Measurements from ENCODE around the gene SHMT2. TPM values are rescaled to one million over a fixed set of nuclear protein-coding genes. Genes with fewer than 3 reads are reported as not detected.

Gene SHMT2
- total RNA-seq, 2 donors from 2014 or later = 507 to 550 TPM

- DNase-seq (peak; percentile 84 to 86), ATAC-seq (replicated peaks in 1 of 2) (peak; percentile 52 to 60)
- Mint-ChIP-seq H3K9me3 (no peaks in the 10 kb centered on the region), H3K27ac (no peak overlapping the region), H3K4me3 (no peak overlapping the region), H3K36me3 (ENCODE audit: insufficient read depth in 2 of 2) (peaks cover 0 to 3% of the 10 kb centered on the region in 2 donors), H3K4me1 (ENCODE audit: low read depth) (peaks cover 32% of the 10 kb centered on the region), H3K27me3 (ENCODE audit: low read depth) (peaks cover 41% of the 10 kb centered on the region)
Measured at GRCh38 chr12:57213058-57213715, 16.3 kb upstream of the SHMT2 start.

DNA sequence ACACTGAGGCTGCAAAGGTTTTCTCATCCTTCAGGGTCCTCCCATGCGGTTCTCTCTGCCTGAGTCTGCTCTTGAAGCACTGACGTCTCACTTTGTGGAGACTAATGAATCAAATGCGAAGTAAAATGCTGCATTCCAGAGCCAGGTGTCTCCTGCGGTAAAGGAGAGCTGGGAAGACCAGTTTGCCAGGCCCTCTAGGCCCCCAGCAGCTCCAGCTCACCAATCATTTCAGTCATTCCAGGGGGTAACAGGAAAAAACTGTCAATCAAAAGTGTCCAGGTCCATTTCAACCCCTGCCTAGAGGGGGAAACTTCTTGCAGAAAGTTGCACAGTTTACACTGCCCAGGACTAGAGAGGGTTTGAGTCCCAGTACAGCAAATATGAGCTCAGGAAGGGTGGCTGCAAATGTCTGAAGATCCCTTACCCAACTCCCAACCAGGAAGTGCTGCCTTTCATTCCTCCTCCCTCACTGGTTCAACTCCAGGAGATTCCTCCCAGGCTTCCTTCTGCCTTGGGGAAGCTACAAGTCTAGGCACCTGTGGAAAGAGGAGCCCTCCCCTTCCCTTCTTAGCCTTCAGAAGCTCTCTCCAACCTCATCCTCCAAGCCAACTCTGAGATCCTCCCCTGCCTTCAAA is 15.6 kb upstream of the SHMT2 start:
- Mint-ChIP-seq H3K4me1 (ENCODE audit: low read depth) (peaks cover 32% of the 10 kb centered on the region), H3K27ac (no peak overlapping the region), H3K9me3 (no peaks in the 10 kb centered on the region), H3K27me3 (ENCODE audit: low read depth) (peaks cover 48% of the 10 kb centered on the region), H3K4me3 (peak overlapping the region; percentile 19 to 46), H3K36me3 (ENCODE audit: insufficient read depth in 2 of 2) (peaks cover 0 to 3% of the 10 kb centered on the region in 2 donors)
- ATAC-seq (replicated peaks in 1 of 2) (no peak), DNase-seq (no peak)

DNA sequence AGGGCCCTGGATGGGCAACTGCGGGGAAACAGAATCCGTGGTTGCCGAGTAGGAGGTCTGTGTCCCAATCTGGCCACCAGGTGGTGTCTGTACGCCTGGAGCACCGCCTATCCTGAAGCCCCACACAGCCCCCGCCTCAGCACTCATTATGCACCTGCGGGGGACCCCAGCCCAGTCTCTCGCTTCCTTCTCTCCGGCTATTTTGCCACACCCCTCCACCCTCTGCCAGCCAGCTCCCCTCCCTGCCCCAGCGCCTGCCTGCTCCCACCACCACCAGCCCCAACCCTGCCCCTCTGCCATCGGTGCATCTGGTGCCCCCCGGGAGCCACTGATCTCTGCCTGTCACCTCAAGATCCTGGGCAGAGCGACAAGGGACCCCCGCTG is 15.1 kb upstream of the SHMT2 start:
- Mint-ChIP-seq H3K27ac (no peak overlapping the region), H3K9me3 (no peaks in the 10 kb centered on the region), H3K4me3 (peak overlapping the region; percentile 19 to 46), H3K4me1 (ENCODE audit: low read depth) (peaks cover 32% of the 10 kb centered on the region), H3K36me3 (ENCODE audit: insufficient read depth in 2 of 2) (peaks cover 0 to 3% of the 10 kb centered on the region in 2 donors), H3K27me3 (ENCODE audit: low read depth) (peaks cover 53% of the 10 kb centered on the region)
- ATAC-seq (replicated peaks in 1 of 2) (peak; percentile 49 to 51), DNase-seq (peak; percentile 77 to 78)

DNA sequence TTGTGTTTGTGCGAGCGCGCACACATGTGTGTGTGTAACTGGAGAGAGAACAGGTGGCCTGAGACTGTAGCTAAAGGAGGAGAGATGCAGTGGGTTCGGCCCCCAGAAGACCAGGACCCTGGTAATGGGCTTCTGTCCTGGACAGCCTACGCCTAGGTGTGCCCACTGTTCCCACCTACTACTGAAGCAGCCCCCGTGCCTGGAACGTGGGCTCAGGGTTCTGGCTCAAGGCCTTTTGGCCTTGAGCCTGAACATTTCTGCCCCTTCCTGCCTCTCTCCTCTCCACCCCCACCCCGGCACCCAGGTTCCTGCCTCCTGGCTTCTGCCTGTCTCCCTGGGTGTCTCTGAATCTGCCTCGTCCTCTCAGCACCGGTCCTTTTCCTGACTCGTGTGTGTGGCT is 14.4 kb upstream of the SHMT2 start:
- Mint-ChIP-seq H3K4me1 (ENCODE audit: low read depth) (peaks cover 32% of the 10 kb centered on the region), H3K9me3 (no peaks in the 10 kb centered on the region), H3K36me3 (ENCODE audit: insufficient read depth in 2 of 2) (peaks cover 0 to 3% of the 10 kb centered on the region in 2 donors), H3K27ac (no peak overlapping the region), H3K27me3 (ENCODE audit: low read depth) (peaks cover 60% of the 10 kb centered on the region), H3K4me3 (peak overlapping the region in 1 of 2 donors; percentile 86)
- DNase-seq = no peak
- no peak for ATAC-seq (replicated peaks in 1 of 2)

- DNase-seq (peak in 1 of 2 donors; percentile 70), ATAC-seq (replicated peaks in 1 of 2) (peak; percentile 63 to 70)
- H3K27me3 Mint-ChIP-seq (ENCODE audit: low read depth) = peaks cover 64% of the 10 kb centered on the region
- H3K36me3 Mint-ChIP-seq (ENCODE audit: insufficient read depth in 2 of 2) = peaks cover 0 to 3% of the 10 kb centered on the region in 2 donors
- H3K27ac Mint-ChIP-seq = no peak overlapping the region
- H3K4me1 Mint-ChIP-seq (ENCODE audit: low read depth) = peaks cover 34% of the 10 kb centered on the region
- peak overlapping the region; percentile 59 to 86 for H3K4me3 Mint-ChIP-seq
- no peaks in the 10 kb centered on the region for H3K9me3 Mint-ChIP-seq
Measured at GRCh38 chr12:57215668-57216013, 13.9 kb upstream of the SHMT2 start.

GRCh38 chr12:57216014-57216911 is 13.2 kb upstream of the SHMT2 start, which contains the start of gene NXPH4:
Gene NXPH4, plus strand, starts transcription at chr12:57216794. Its CDS starts 176 bp downstream, at chr12:57216970.
- DNase-seq (peak in 1 of 2 donors; percentile 69), ATAC-seq (replicated peaks in 1 of 2) (peak; percentile 39 to 47)
- Mint-ChIP-seq H3K27me3 (ENCODE audit: low read depth) (peaks cover 70% of the 10 kb centered on the region), H3K4me3 (peak within 1 kb of the TSS; percentile 77 to 87), H3K4me1 (ENCODE audit: low read depth) (peaks cover 41% of the 10 kb centered on the region), H3K36me3 (ENCODE audit: insufficient read depth in 2 of 2) (peaks cover 0 to 3% of the 10 kb centered on the region in 2 donors), H3K27ac (no peak within 1 kb of the TSS), H3K9me3 (no peaks in the 10 kb centered on the region)

DNA sequence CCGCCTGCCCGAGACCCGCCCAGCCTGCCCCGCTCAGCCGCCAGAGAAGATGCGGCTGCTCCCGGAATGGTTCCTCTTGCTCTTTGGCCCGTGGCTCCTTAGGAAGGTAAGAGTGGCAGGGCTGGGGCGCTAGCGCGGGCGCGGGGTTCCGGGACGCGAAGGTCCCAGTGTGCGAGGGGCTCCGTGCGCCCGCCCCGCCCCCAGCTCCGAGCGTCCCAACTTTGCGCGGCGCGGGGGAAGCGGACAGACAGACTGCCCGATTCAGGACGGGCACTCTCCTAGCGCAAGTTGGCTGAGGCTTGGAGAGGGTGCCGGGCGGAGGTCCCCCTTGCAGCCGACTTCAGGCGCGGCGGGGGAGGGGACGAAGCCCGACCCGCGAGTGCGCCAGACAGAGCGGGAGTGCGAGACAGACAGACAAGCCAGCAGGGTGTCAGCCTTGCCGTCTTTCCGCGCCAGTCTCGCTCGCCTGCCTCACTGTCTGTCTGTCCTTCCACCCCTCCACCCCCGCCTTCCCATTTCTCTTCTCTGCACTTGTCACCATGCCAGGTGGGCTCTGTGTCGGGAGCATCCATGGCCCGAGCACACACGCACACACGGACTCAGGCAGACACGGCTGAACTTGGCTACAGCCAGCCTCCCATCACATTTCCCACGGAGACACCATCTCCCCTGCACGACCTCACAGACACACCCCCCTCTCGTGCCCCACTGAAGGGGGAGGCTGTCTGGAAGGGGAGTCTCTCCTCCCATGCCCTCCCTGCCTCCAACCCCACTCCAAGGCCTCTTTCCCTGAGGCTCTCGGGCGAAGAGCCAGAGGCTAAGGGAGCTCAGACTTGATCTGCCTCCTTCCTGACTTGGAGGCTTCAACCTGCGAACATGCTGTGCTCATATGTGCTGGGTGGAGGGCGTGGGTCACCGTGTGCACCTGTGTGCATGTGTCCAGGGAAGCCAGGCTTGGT is 12.3 kb upstream of the SHMT2 start:
- H3K9me3 Mint-ChIP-seq = no peaks in the 10 kb centered on the region
- peak overlapping the region; percentile 77 to 87 for H3K4me3 Mint-ChIP-seq
- DNase-seq (no peak), ATAC-seq (replicated peaks in 1 of 2) (peak in 1 of 2 donors; percentile 4)
- no peak overlapping the region for H3K27ac Mint-ChIP-seq
- peaks cover 79% of the 10 kb centered on the region for H3K27me3 Mint-ChIP-seq (ENCODE audit: low read depth)
- peaks cover 46% of the 10 kb centered on the region for H3K4me1 Mint-ChIP-seq (ENCODE audit: low read depth)
- H3K36me3 Mint-ChIP-seq (ENCODE audit: insufficient read depth in 2 of 2) = peaks cover 0 to 3% of the 10 kb centered on the region in 2 donors

GRCh38 chr12:57218030-57218853 is 11.3 kb upstream of the SHMT2 start:
- peaks cover 0 to 3% of the 10 kb centered on the region in 2 donors for H3K36me3 Mint-ChIP-seq (ENCODE audit: insufficient read depth in 2 of 2)
- ATAC-seq (replicated peaks in 1 of 2) (no peak), DNase-seq (no peak)
- H3K4me1 Mint-ChIP-seq (ENCODE audit: low read depth) = peaks cover 55% of the 10 kb centered on the region
- H3K27me3 Mint-ChIP-seq (ENCODE audit: low read depth) = peaks cover 89% of the 10 kb centered on the region
- no peaks in the 10 kb centered on the region for H3K9me3 Mint-ChIP-seq
- no peak overlapping the region for H3K27ac Mint-ChIP-seq
- peak overlapping the region in 1 of 2 donors; percentile 53 for H3K4me3 Mint-ChIP-seq

- Mint-ChIP-seq H3K36me3 (ENCODE audit: insufficient read depth in 2 of 2) (peaks cover 0 to 3% of the 10 kb centered on the region in 2 donors), H3K4me3 (no peak overlapping the region), H3K9me3 (no peaks in the 10 kb centered on the region), H3K27ac (no peak overlapping the region), H3K27me3 (ENCODE audit: low read depth) (peaks cover 89% of the 10 kb centered on the region), H3K4me1 (ENCODE audit: low read depth) (peaks cover 49% of the 10 kb centered on the region)
- ATAC-seq (replicated peaks in 1 of 2) = no peak
- no peak for DNase-seq
Measured at GRCh38 chr12:57219205-57219992, 10.1 kb upstream of the SHMT2 start.

GRCh38 chr12:57219993-57220754 is 9.3 kb upstream of the SHMT2 start:
- Mint-ChIP-seq H3K27me3 (ENCODE audit: low read depth) (peaks cover 88% of the 10 kb centered on the region), H3K27ac (no peak overlapping the region), H3K4me1 (ENCODE audit: low read depth) (peaks cover 48% of the 10 kb centered on the region), H3K36me3 (ENCODE audit: insufficient read depth in 2 of 2) (peaks cover 0 to 3% of the 10 kb centered on the region in 2 donors), H3K4me3 (no peak overlapping the region), H3K9me3 (no peaks in the 10 kb centered on the region)
- ATAC-seq (replicated peaks in 1 of 2) (no peak), DNase-seq (no peak)

Measured in activated T-cell treated with anti-CD3 and anti-CD28 coated beads, Interleukin-2, amount 50 U/mL, for 72 hours (primary cell).